Urinary bladder (tissue), 4 donors: ENCODE measurements around the gene RESP18. TPM values are rescaled to one million over a fixed set of nuclear protein-coding genes. Genes with fewer than 3 reads are reported as not detected.
"Not testable (repeated sequence)": the region's sequence is repeated elsewhere in the genome, so short reads cannot be mapped to it uniquely, and the experiment has no call there.

Source experiments
- DNase-seq: peaks from one replicate; pipeline ENCODE4 v3.0.0-alpha.2; 2015; ENCODE audit errors: extremely low spot score
- H3K27ac ChIP-seq: one replicate; pipeline ENCODE4 v1.5.1; 2013; ENCODE audit warnings: low read depth, mild to moderate bottlenecking, moderate library complexity
- H3K36me3 ChIP-seq: one replicate; pipeline ENCODE4 v1.6.1; 2013; ENCODE audit warnings: mild to moderate bottlenecking, moderate library complexity; ENCODE audit not compliant: insufficient read depth
- H3K4me1 ChIP-seq: one replicate; pipeline ENCODE4 v1.6.1; 2013; ENCODE audit warnings: mild to moderate bottlenecking, moderate library complexity; ENCODE audit not compliant: insufficient read depth
- H3K4me3 ChIP-seq: one replicate; pipeline ENCODE4 v1.5.1; 2013; ENCODE audit warnings: low read depth, low read length
- WGBS: extraction: QIAGEN DNeasy Blood & Tissue Kit; methylation state at CpG from one replicate; pipeline ENCODE4 v1.1.7; 2013; 5-methylcytosine and 5-hydroxymethylcytosine counted together
- polyA plus RNA-seq: library from polyadenylated mRNA; stranded (reverse); fragments of 200-250 nt; gene quantifications from one replicate; pipeline ENCODE4 v1.2.3, GENCODE V29; 2013
- total RNA-seq: library from RNA; depleted of rRNA; stranded (reverse); fragments of >200 nt; gene quantifications from one replicate; pipeline ENCODE4 v1.2.3, GENCODE V29; 2014
- donor health status: healthy with polysubstance abuse.
- donor health status: healthy.

RESP18 gene
- total and polyA plus RNA-seq, 2 donors: not detected

- Histone ChIP-seq H3K36me3 (no peaks in the 10 kb centered on the region), H3K27ac (no peak overlapping the region), H3K4me1 (no peaks in the 10 kb centered on the region), H3K4me3 (no peak overlapping the region)
- DNase-seq: no peak
- 88% methylated on average over 9 of the region's 9 CpGs for WGBS
Observed at GRCh38 chr2:219292616-219293015, 39.9 kb downstream of the RESP18 start.

- no peak overlapping the region for H3K27ac ChIP-seq
- WGBS: 72% methylated on average over 4 of the region's 4 CpGs
- no peaks in the 10 kb centered on the region for H3K36me3 ChIP-seq
- no peak overlapping the region for H3K4me3 ChIP-seq
- no peak for DNase-seq
- H3K4me1 ChIP-seq: no peaks in the 10 kb centered on the region
Observed at GRCh38 chr2:219291910-219292490, 40.5 kb downstream of the RESP18 start.

GRCh38 chr2:219291394-219291793 is 41.1 kb downstream of the RESP18 start:
- Histone ChIP-seq H3K4me1 (no peaks in the 10 kb centered on the region), H3K36me3 (no peaks in the 10 kb centered on the region), H3K27ac (no peak overlapping the region), H3K4me3 (no peak overlapping the region)
- DNase-seq: no peak
- 86% methylated on average over 7 of the region's 7 CpGs for WGBS

GRCh38 chr2:219290381-219291171 is 42.0 kb downstream of the RESP18 start:
- Histone ChIP-seq H3K4me1 (no peaks in the 10 kb centered on the region), H3K36me3 (no peaks in the 10 kb centered on the region), H3K4me3 (no peak overlapping the region), H3K27ac (no peak overlapping the region)
- no peak for DNase-seq
- WGBS: 86% methylated on average over 16 of the region's 16 CpGs

GRCh38 chr2:219289537-219290361 is 42.8 kb downstream of the RESP18 start:
- peak overlapping the region; percentile 43 for H3K27ac ChIP-seq
- WGBS: 25% methylated on average over 16 of the region's 16 CpGs

GRCh38 chr2:219289195-219289536 is 43.4 kb downstream of the RESP18 start:
- no peaks in the 10 kb centered on the region for H3K4me1 ChIP-seq
- DNase-seq: no peak
- H3K4me3 ChIP-seq: no peak overlapping the region
- H3K36me3 ChIP-seq: no peaks in the 10 kb centered on the region
- H3K27ac ChIP-seq: no peak overlapping the region
- WGBS: 58% methylated on average over 6 of the region's 6 CpGs

More at GRCh38 chr2:219289537-219290361, 42.8 kb downstream of the RESP18 start:
- Histone ChIP-seq H3K4me3 (no peak overlapping the region), H3K4me1 (no peaks in the 10 kb centered on the region), H3K36me3 (no peaks in the 10 kb centered on the region)
- peak; percentile 78 for DNase-seq

GRCh38 chr2:219287580-219288265 is 44.8 kb downstream of the RESP18 start:
- Histone ChIP-seq H3K27ac (no peak overlapping the region), H3K4me1 (no peaks in the 10 kb centered on the region), H3K36me3 (peaks cover 3% of the 10 kb centered on the region), H3K4me3 (no peak overlapping the region)
- 82% methylated on average over 10 of the region's 10 CpGs for WGBS
- DNase-seq: no peak

- H3K27ac ChIP-seq, H3K4me3 ChIP-seq, H3K36me3 ChIP-seq, DNase-seq, H3K4me1 ChIP-seq: not testable (repeated sequence)
- WGBS: 90% methylated on average over 6 of the region's 6 CpGs
Observed at GRCh38 chr2:219287116-219287440, 45.5 kb downstream of the RESP18 start.

GRCh38 chr2:219286436-219287115 is 46.0 kb downstream of the RESP18 start:
- no peaks in the 10 kb centered on the region for H3K4me1 ChIP-seq
- peaks cover 4% of the 10 kb centered on the region for H3K36me3 ChIP-seq

GRCh38 chr2:219285894-219286425 is 46.6 kb downstream of the RESP18 start:
- 58% methylated on average over 17 of the region's 17 CpGs for WGBS
- Histone ChIP-seq H3K4me3 (no peak overlapping the region), H3K4me1 (no peaks in the 10 kb centered on the region), H3K27ac (peak overlapping the region; percentile 51), H3K36me3 (peaks cover 4% of the 10 kb centered on the region)
- peak; percentile 72 for DNase-seq

More at GRCh38 chr2:219286436-219287115, 46.0 kb downstream of the RESP18 start:
- DNase-seq: no peak
- Histone ChIP-seq H3K4me3 (no peak overlapping the region), H3K27ac (peak overlapping the region; percentile 51)
- WGBS: 76% methylated on average over 12 of the region's 12 CpGs

- Histone ChIP-seq H3K27ac (no peak overlapping the region), H3K36me3 (peaks cover 4% of the 10 kb centered on the region), H3K4me3 (no peak overlapping the region), H3K4me1 (no peaks in the 10 kb centered on the region)
- 79% methylated on average over 12 of the region's 12 CpGs for WGBS
- DNase-seq: no peak
Observed at GRCh38 chr2:219285373-219285735, 47.2 kb downstream of the RESP18 start.

- Histone ChIP-seq H3K4me3 (no peak overlapping the region), H3K27ac (no peak overlapping the region), H3K4me1 (no peaks in the 10 kb centered on the region), H3K36me3 (peaks cover 4% of the 10 kb centered on the region)
- DNase-seq: no peak
- WGBS: 88% methylated on average over 16 of the region's 16 CpGs
Observed at GRCh38 chr2:219284501-219285372, 47.8 kb downstream of the RESP18 start.
